HEK293T (cell line): ENCODE results near the gene CHD2.
A peak's percentile ranks its signal among the peaks of the same experiment; 100 is the strongest.

Source experiments
- CTCF ChIA-PET: fragments of 350-600 bp; formaldehyde crosslinking; extraction: SDS; loops from one replicate; lab custom pipeline; 2021; ENCODE audit warnings: antibody characterized with exemption, inconsistent platforms; lab: Yijun Ruan, JAX
- POLR2A ChIA-PET: fragments of 350-600 bp; formaldehyde crosslinking; extraction: SDS; loops from one replicate; lab custom pipeline; 2020; ENCODE audit warnings: antibody characterized with exemption, inconsistent platforms; lab: Yijun Ruan, JAX
- DNase-seq: peaks from one replicate; pipeline ENCODE4 v3.0.0; 2012; ENCODE audit warnings: mixed read lengths; ENCODE audit errors: extremely low spot score
- ARNT ChIP-seq: fragments of 450-650 bp; IDR thresholded peaks from 2 replicates; pipeline ENCODE4 v1.6.1; 2017; ENCODE audit warnings: mild to moderate bottlenecking
- BHLHE40 ChIP-seq: fragments of 450-650 bp; IDR thresholded peaks from 2 replicates; pipeline ENCODE4 v1.6.1; 2016; ENCODE audit warnings: mild to moderate bottlenecking, moderate library complexity, borderline replicate concordance
- CTBP1 ChIP-seq: fragments of 450-650 bp; IDR thresholded peaks from 2 replicates; pipeline ENCODE4 v1.6.1; 2016; ENCODE audit warnings: borderline replicate concordance
- ELF4 ChIP-seq: fragments of 450-650 bp; IDR thresholded peaks from 2 replicates; pipeline ENCODE4 v1.6.1; 2017; ENCODE audit warnings: antibody characterized with exemption
- FOXA1 ChIP-seq: fragments of 450-650 bp; IDR thresholded peaks from 2 replicates; pipeline ENCODE4 v1.6.1; 2016; ENCODE audit warnings: mild to moderate bottlenecking
- FOXK2 ChIP-seq: fragments of 450-650 bp; IDR thresholded peaks from 2 replicates; pipeline ENCODE4 v1.6.1; 2016; ENCODE audit warnings: mild to moderate bottlenecking
- FOXM1 ChIP-seq: fragments of 450-650 bp; IDR thresholded peaks from 2 replicates; pipeline ENCODE4 v1.6.1; 2017; ENCODE audit warnings: mild to moderate bottlenecking, borderline replicate concordance
- HDGF ChIP-seq: fragments of 450-650 bp; IDR thresholded peaks from 2 replicates; pipeline ENCODE4 v1.6.1; 2017; ENCODE audit warnings: antibody characterized with exemption, borderline replicate concordance
- L3MBTL2 ChIP-seq: fragments of 450-650 bp; conservative IDR thresholded peaks from 2 replicates; pipeline ENCODE4 v1.6.1; 2016; ENCODE audit warnings: mild to moderate bottlenecking
- LEF1 ChIP-seq: fragments of 450-650 bp; IDR thresholded peaks from 2 replicates; pipeline ENCODE4 v1.6.1; 2017; ENCODE audit warnings: mild to moderate bottlenecking, borderline replicate concordance
- NFRKB ChIP-seq: fragments of 450-650 bp; IDR thresholded peaks from 2 replicates; pipeline ENCODE4 v1.6.1; 2016; ENCODE audit warnings: mild to moderate bottlenecking, moderate library complexity
- SP1 ChIP-seq: fragments of 450-650 bp; IDR thresholded peaks from 2 replicates; pipeline ENCODE4 v1.6.1; 2017
- SUZ12 ChIP-seq: fragments of 450-650 bp; IDR thresholded peaks from 2 replicates; pipeline ENCODE4 v1.6.1; 2016; ENCODE audit warnings: mild to moderate bottlenecking
- TARDBP ChIP-seq: fragments of 450-650 bp; IDR thresholded peaks from 2 replicates; pipeline ENCODE4 v1.6.1; 2016
- ZNF384 ChIP-seq: fragments of 450-650 bp; IDR thresholded peaks from 2 replicates; pipeline ENCODE4 v1.6.1; 2016
- TF ChIP-seq, protein P1 (sequence below): fragments of 450-650 bp; IDR thresholded peaks from 2 replicates; pipeline ENCODE4 v1.6.1; 2016

Gene CHD2

DNA sequence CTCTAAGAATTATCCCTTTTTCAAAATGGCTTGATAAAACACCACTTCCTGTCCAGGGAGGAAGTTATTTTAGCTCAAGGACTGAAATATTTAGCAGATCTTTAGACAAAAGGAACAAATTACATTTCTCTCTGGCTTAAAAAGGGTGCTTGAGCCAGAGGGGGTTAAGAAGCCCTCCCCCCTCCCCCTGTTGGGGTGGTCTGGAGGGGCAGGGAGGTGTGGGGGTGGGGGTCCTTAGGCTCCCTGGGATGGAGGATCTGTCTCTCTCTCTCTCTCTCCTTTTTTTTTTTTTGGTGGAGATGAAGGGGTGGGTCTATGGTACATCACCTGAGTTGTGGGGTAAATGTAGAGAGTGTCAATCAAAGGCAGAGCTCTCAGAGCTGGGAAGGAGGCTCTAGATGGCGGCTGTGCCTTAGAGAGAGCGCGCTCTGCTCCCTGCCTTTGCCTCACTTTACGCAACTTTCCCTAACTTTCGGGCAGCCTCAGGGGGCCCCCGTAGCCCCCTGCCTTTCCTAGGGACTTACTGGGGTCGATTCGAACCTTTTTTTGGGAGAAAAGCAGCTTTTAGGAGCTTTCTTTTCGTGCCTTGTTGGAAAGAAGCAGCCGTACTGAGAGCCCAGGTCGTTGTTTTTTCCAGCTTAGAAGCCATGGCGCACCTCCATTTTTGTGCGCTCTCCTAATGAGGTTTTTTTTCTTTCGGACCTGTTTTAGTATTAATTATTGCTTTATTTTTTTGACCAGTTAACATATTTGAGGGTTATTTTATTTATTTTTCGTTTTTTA lies at the start of gene CHD2:
TSS of gene CHD2 (plus strand) at position 377 of the 783 bp plus-strand sequence. CDS start 914 bp downstream, outside the sequence.
- DNase-seq = peak; percentile 76
- POLR2A ChIA-PET = interaction anchor here (0.7 to 10.1 kb wide), 20 partner anchors 8 to 171 kb away, joined by 3 to 252 read pairs (median 6); no protein-coding TSS in a partner anchor
- TF ChIP-seq TARDBP = no peak
- TF ChIP-seq CTBP1 = 0 out of 2 replicates have a peak, but pooled peaks have one; percentile 41
- no peak for TF ChIP-seq SUZ12
- TF ChIP-seq NFRKB = peak; percentile 79
- TF ChIP-seq ZNF384 = peak; percentile 98
- TF ChIP-seq, protein P1, sequence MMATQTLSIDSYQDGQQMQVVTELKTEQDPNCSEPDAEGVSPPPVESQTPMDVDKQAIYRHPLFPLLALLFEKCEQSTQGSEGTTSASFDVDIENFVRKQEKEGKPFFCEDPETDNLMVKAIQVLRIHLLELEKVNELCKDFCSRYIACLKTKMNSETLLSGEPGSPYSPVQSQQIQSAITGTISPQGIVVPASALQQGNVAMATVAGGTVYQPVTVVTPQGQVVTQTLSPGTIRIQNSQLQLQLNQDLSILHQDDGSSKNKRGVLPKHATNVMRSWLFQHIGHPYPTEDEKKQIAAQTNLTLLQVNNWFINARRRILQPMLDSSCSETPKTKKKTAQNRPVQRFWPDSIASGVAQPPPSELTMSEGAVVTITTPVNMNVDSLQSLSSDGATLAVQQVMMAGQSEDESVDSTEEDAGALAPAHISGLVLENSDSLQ = peak; percentile 99
- peak; percentile 81 for TF ChIP-seq ELF4
- CTCF ChIA-PET = interaction anchor here (0.6 to 2.1 kb wide), 8 partner anchors 11 to 103 kb away, joined by 3 to 17 read pairs (median 4); no protein-coding TSS in a partner anchor

DNA sequence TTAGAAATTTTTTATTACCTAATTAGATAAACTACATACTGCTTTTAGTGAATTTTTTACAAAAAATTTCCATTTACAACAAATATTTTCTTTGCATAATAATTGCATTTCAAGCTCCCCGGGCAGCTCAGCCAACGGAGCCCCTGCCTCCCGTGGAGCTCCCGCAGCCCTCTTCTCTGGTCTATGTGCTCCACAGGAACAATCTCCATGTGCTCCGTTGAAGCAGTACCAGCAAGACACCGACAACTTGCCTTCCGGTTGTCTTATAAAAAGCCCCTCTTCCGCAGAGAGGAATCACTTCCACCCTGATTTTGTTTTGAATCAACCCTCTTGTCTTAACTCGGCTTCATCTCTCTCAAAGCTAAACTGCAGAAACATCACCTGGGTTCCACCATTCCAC lies 46.9 kb upstream of the CHD2 start:
- TF ChIP-seq FOXM1 = no peak
- peak; percentile 49; the same call in 1 of the 2 replicates for TF ChIP-seq L3MBTL2
- CTCF ChIA-PET = no interaction called here
- no peak for DNase-seq
- POLR2A ChIA-PET = interaction anchor here (0.9 to 3.9 kb wide), 4 partner anchors 16 to 49 kb away, joined by 3 to 24 read pairs (median 6); no protein-coding TSS in a partner anchor

DNA sequence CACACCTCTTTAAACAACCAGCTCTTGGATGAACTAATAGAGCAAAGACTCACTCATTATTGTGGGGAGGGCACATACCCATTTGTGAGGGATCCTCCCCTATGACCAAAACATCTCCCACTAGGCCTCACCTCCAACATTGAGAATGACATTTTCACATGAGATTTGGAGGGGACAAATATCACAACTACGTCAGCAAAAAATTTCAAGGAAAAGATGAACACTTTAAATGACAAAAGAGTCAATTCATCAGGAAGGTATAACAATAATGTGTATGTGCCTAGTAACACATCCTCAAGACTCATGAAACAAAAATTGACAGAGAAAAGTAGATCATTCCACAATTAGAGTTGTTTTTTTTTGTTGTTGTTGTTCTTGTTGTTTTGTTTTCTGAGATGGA lies 38.4 kb upstream of the CHD2 start:
- ChIA-PET POLR2A (no interaction called here), CTCF (no interaction called here)

DNA sequence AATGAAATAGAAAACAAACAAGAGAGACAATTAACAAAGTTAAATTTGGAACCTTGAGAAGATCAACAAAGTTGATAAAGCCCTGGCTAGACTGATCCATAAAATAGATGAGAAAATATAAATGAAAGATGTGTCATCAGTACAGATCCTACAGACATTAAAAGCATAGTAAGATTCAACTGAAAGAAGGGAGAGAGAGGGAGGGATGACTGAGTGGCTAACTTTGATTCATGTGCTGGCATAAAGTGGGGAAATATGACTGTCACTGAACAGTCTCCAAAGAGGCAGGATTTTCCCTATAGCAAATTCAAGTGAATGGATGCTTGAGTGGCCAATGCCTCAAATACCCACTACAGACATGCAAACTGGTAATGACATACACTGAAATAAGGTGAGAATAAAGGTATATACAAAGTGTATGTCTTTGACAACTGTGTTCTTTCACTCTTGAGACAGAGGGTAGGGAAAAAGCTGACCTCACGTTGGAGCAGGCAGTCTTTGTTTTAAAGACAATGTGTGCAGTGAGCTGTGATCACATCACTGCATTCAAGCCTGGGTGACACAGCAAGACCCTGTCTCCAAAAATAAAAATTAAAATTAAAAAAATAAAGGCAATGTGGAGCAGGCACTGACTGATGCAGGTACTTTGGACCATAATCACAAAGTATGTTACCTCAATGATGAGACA lies 35.9 kb upstream of the CHD2 start:
- ChIA-PET POLR2A (no interaction called here), CTCF (no interaction called here)
- no peak for DNase-seq
- TF ChIP-seq FOXM1 = no peak
- no peak for TF ChIP-seq SP1
- TF ChIP-seq ZNF384 = no peak
- no peak for TF ChIP-seq NFRKB
- no peak for TF ChIP-seq LEF1
- TF ChIP-seq BHLHE40 = no peak
- no peak for TF ChIP-seq HDGF
- TF ChIP-seq L3MBTL2 = no peak
- no peak for TF ChIP-seq FOXK2

More for the DNA sequence above, 38.4 kb upstream of the CHD2 start:
- no peak for TF ChIP-seq NFRKB
- no peak for TF ChIP-seq FOXA1
- TF ChIP-seq ZNF384 = no peak
- TF ChIP-seq L3MBTL2 = no peak
- TF ChIP-seq, protein P1 = no peak
- no peak for TF ChIP-seq FOXK2
- no peak for TF ChIP-seq FOXM1
- TF ChIP-seq HDGF = no peak
- TF ChIP-seq SP1 = no peak
- TF ChIP-seq TARDBP = no peak
- no peak for DNase-seq

DNA sequence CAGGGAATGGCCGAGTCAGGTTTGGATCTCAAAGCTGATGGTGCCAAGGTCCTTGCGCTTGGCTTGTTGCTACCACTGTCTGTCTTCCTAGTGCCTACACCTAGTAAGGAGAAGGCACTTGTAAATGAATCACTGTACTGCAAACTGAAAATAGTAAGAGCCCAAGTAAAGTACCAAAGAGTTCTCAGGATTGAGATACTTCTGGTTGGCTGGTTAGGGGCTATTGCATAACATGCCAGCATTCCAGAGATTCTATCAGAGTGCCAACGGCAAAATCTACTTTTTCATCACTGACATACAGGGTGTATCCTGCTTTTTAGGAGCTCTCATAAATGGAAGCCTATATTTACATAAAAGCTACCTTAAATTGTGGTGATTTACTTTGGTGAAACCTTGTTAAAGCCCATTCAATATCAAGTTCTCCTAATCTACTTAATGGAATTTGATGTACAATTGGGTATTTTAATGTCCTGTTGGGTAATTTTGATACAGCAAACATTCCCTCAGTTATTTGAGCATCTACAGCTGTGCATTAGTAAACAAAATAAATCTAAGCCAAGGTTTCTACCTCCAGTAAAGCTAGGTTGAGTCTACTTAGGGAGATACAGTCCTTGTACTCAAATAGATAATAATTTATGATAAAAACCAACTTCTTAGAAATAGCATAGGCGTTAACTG lies 30.7 kb upstream of the CHD2 start:
- CTCF ChIA-PET = no interaction called here
- POLR2A ChIA-PET = interaction anchor here (0.8 to 4.5 kb wide), 3 partner anchors 12 to 60 kb away, joined by 3 to 35 read pairs (median 11); no protein-coding TSS in a partner anchor
- TF ChIP-seq HDGF = no peak
- no peak for TF ChIP-seq FOXA1
- TF ChIP-seq NFRKB = no peak
- no peak for TF ChIP-seq LEF1
- no peak for TF ChIP-seq CTBP1
- TF ChIP-seq ELF4 = no peak
- TF ChIP-seq ARNT = no peak
- TF ChIP-seq ZNF384 = no peak
- TF ChIP-seq, protein P1 = no peak
- no peak for TF ChIP-seq FOXM1
- TF ChIP-seq SUZ12 = no peak
- TF ChIP-seq SP1 = no peak
- no peak for TF ChIP-seq TARDBP
- TF ChIP-seq FOXK2 = no peak
- TF ChIP-seq L3MBTL2 = no peak
- DNase-seq = no peak
